ENCODE results near the gene DDX10.

The DDX10 gene

DNA sequence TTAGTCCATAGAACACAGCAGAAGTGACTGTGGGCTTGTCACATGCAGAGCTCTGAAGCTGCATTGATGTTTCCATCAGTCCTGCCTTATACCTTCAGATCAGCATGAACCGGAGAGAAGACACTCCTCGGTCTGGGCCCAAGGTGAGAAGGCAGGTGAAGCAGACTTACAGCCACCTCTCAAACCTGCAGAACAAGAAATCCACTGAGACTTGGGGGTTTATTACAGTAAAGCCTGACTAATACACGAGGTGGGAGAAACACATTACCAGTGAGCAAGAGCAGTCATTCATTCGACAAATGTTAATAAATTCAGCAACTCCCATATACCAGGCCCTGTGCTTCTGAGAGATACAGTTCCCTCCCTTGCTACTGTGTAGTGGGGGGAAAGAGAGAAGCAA is 279.0 kb downstream of the DDX10 start:
- no peak overlapping the region for H3K4me3 Mint-ChIP-seq
- H3K4me1 Mint-ChIP-seq (ENCODE audit: low read depth), result no peaks in the 10 kb centered on the region
- no peaks in the 10 kb centered on the region for H3K27me3 Mint-ChIP-seq
- H3K9me3 Mint-ChIP-seq, result peaks cover 11% of the 10 kb centered on the region
- intact Hi-C loops (cut with micrococcal nuclease), result no loop called here
- H3K27ac Mint-ChIP-seq, result no peak overlapping the region
- peaks cover 25% of the 10 kb centered on the region for H3K36me3 Mint-ChIP-seq (ENCODE audit: low read depth)

DNA sequence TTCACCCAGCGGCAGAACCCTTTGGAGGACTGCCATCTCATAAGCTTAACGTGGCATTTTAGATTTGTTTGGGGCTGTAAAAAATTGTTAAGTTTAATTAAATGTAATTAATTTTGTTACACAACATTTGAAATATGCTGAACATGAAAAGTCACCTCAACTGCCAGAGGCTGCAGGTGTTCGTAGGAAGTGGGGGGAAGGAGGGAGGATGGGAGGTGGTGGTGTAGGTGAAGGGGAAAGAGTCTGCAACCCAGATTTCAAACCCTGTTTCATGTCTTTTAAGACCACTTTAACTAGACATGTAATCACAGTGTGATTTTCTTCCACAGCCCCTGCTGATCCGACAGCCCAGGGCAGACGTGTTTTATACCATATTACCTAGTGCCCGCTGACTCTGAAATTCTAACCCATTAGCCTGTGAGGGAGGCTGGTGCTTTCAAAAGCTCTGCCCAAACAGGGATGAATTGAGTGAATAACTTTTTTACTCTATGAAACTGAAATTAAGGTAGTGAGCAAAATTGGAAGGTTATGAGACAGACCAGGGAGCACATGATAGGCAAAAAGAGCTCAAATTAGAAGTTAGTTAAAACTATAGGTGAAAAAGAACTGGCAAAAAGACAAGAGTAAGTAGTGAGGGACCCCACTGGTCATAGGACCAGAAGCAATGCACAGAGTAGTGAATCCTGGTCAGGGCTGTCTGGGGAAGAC is 279.8 kb downstream of the DDX10 start:
- Mint-ChIP-seq H3K27ac (no peak overlapping the region), H3K27me3 (no peaks in the 10 kb centered on the region), H3K4me3 (no peak overlapping the region), H3K36me3 (ENCODE audit: low read depth) (peaks cover 25% of the 10 kb centered on the region), H3K4me1 (ENCODE audit: low read depth) (no peaks in the 10 kb centered on the region), H3K9me3 (peaks cover 11% of the 10 kb centered on the region)
- intact Hi-C loops (cut with micrococcal nuclease), result no loop called here

DNA sequence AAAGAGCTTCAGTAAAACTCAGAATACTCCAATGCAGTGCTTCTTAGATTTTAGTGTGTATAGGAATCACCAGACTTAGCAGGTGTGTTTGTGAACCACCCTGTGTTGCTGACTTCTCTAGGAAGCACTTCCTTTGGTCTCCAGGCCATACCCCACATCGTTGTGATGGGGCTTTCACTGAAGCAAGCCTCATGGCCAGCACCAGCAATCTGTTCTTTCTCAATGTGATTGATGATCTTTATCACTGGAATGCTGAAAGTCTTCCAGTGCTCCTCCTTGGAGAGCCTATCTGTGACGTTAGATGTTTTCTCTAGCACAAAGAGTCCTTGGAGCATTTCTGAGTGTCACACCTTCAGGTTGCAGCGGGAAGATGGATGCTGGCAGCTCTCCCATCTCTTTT is 280.5 kb downstream of the DDX10 start:
- Mint-ChIP-seq H3K4me3 (no peak overlapping the region), H3K36me3 (ENCODE audit: low read depth) (peaks cover 19% of the 10 kb centered on the region)

DNA sequence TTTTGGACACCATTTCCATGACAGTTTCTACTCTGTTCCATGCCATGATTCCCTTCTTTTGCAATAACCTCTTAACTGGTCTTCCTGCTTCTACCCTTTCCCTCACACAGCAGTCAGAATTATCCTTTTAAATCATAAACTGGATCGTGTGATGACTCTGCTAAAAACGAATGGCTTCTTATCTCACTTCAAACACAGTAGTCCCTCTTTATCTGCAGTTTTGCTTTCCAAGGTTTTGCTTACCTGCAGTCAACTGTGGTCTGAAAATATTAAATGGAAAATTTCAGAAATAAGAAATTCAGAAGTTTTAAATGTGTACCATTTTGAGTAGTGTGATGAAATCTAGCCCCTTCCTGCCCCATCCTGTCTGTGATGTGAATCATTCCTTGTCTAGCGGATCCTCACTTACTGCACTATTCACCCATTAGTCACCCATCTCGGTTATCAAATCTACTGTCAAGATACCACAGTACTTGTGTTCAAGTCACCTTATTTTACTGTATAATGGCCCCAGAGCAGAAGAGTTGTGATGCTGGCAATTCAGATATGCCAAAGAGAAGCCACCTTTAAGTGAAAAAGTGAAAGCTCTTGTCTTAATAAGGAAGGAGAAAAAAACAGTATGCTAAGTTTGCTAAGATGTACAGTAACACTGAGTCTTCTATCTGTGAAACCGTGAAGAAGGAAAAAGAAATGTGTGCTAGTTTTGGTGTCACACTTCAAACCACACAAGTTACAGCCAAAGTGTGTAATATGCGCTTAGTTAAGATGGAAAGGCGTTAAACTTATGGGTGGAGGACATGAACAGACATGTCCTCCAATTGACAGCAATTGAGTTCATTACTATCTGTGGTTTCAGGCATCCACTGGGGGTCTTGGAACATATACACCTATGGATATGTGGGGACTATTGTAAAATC is 283.0 kb downstream of the DDX10 start:
- H3K27me3 Mint-ChIP-seq, result no peaks in the 10 kb centered on the region
- no peak overlapping the region for H3K27ac Mint-ChIP-seq
- H3K36me3 Mint-ChIP-seq (ENCODE audit: low read depth), result no peaks in the 10 kb centered on the region
- no peaks in the 10 kb centered on the region for H3K4me1 Mint-ChIP-seq (ENCODE audit: low read depth)
- no peak overlapping the region for H3K4me3 Mint-ChIP-seq
- intact Hi-C loops (cut with micrococcal nuclease), result no loop called here
- peaks cover 11% of the 10 kb centered on the region for H3K9me3 Mint-ChIP-seq

More for the DNA sequence above, 280.5 kb downstream of the DDX10 start:
- Mint-ChIP-seq H3K9me3 (peaks cover 11% of the 10 kb centered on the region), H3K27ac (no peak overlapping the region), H3K4me1 (ENCODE audit: low read depth) (no peaks in the 10 kb centered on the region), H3K27me3 (no peaks in the 10 kb centered on the region)
- intact Hi-C loops (cut with micrococcal nuclease), result no loop called here

DNA sequence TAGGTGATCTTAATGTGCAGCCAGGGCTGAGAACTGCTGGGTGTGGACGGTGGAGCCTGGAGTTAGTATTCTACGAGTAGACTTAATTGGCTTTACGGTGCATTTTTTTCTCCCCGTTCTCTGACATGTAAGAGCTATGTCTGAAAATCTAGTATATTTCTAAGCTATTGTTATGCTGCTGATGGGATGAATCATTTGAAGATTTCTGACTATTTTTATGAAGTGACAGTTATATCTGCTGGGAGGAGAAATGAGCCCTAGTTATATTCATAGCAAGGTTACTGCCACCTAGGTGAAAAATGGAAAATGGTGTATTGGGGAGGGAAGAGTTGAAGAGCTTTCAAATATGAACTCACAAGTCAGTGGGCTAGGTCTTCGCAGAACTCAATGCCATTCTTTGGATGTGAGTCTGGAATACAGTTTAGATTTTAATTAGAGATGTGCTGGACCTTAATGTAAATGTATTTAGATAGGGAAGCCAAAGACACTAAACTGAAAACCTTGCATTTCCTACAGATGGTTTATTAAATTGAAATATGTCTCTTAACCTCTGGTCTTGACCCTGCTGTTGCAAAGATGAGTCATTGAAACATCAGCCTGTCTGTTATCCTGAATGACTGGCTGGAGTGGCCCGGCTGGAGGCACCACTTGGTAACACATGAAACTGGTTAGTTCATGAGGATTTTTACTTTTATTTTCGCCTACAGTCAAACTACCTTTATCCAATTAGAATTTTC is 293.7 kb downstream of the DDX10 start:
- Mint-ChIP-seq H3K9me3 (no peaks in the 10 kb centered on the region), H3K4me3 (no peak overlapping the region), H3K36me3 (ENCODE audit: low read depth) (no peaks in the 10 kb centered on the region), H3K27me3 (no peaks in the 10 kb centered on the region), H3K4me1 (ENCODE audit: low read depth) (peaks cover 11% of the 10 kb centered on the region), H3K27ac (no peak overlapping the region)
- intact Hi-C loops (cut with micrococcal nuclease), result no loop called here

DNA sequence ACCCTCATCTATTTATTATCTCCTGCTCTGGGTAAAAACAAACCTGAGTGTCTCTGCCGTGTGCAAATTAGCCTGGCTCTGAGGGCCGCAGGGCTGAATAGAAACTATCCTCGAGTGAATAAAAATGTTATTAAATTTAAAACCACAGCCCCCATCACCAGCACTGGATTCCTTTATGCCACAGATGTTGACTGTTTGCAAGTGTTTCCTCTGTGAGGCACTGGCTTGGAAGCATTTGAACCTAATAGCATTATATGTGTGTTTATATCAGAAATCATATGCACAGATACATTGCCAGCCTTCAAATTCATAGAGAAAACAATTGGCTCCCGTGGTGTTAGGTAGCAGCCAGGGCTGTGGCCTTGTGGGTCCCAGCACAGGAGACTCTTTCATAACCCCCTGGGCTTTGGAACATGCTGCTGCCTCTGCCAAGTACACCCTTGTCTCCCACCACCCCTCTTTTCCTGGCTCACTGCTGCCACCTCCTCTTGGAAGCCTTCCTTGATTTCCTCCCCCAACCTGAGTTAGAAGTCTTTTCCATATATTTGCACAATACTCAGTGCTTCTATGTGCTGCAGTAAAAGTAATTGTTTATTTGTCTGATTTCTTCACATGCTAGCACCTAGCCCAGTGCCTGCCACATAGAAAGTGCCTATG is 294.4 kb downstream of the DDX10 start:
- H3K36me3 Mint-ChIP-seq (ENCODE audit: low read depth), result no peaks in the 10 kb centered on the region
- no peak overlapping the region for H3K27ac Mint-ChIP-seq
- H3K4me1 Mint-ChIP-seq (ENCODE audit: low read depth), result peaks cover 11% of the 10 kb centered on the region
- no peaks in the 10 kb centered on the region for H3K9me3 Mint-ChIP-seq
- H3K4me3 Mint-ChIP-seq, result no peak overlapping the region
- no peaks in the 10 kb centered on the region for H3K27me3 Mint-ChIP-seq
- intact Hi-C loops (cut with micrococcal nuclease), result no loop called here

DNA sequence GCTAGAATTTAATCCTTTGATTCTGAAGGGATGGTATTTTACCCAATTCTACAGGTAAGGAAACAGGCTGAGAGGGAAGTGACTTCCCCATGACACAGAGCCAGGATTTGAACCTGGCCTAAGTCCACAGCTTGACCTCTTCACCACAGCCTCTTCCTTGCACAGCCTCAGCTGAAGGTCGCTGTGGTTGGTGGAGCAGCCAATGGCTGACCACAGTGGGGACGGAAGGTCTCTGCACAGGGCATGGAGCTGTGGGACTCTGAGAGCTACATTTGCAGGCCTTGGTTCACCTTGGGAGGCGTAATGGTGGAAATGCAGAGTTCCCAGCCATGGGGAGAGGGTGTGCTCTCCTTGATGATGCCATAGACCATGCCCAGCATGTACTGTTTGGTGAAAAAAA is 295.0 kb downstream of the DDX10 start:
- no peaks in the 10 kb centered on the region for H3K27me3 Mint-ChIP-seq
- H3K4me1 Mint-ChIP-seq (ENCODE audit: low read depth), result peaks cover 11% of the 10 kb centered on the region
- intact Hi-C loops (cut with micrococcal nuclease), result no loop called here
- no peaks in the 10 kb centered on the region for H3K9me3 Mint-ChIP-seq
- H3K4me3 Mint-ChIP-seq, result no peak overlapping the region
- H3K36me3 Mint-ChIP-seq (ENCODE audit: low read depth), result no peaks in the 10 kb centered on the region
- no peak overlapping the region for H3K27ac Mint-ChIP-seq

DNA sequence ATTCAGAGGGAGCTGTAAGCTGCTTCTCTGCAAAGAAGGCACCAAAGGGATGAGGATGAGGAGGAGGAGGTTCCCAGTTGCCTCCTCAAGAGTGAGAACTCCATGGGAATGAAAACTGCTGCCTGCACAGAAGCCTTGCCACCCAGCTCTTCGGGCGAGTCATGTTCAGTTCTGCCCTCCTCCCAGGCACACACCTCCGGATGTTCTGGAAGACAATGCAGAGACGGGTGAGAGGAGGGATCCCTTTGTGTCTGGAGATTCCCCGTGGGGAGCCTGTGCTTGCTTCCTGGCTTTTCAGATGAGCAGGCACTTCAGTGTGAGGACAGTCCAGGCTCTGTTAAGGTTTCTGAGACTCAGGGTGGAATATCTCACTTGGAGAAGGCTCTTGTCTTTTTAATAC is 295.6 kb downstream of the DDX10 start:
- intact Hi-C loops (cut with micrococcal nuclease), result no loop called here
- Mint-ChIP-seq H3K36me3 (ENCODE audit: low read depth) (no peaks in the 10 kb centered on the region), H3K27ac (no peak overlapping the region), H3K27me3 (no peaks in the 10 kb centered on the region), H3K4me3 (no peak overlapping the region), H3K9me3 (no peaks in the 10 kb centered on the region), H3K4me1 (ENCODE audit: low read depth) (peaks cover 16% of the 10 kb centered on the region)

DNA sequence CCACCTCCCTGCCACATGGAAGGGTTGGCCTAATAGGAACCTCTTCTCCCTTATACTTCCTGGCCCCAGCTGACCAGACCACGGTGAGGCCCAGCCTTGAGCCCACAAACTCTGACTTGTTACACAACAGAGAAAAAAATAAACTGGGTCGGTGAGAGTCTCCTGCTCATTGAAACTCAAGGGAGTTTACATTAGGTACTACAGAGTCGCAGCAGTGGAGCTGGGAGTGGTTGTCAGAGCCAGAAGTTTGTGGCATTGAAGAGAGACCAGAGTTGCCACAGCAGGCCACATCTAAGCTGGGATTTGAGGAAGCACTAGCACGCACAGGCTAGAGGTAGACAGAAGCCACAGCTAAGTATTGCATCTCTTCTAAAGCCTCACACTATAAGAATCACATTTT is 296.2 kb downstream of the DDX10 start:
- Mint-ChIP-seq H3K27me3 (no peaks in the 10 kb centered on the region), H3K27ac (no peak overlapping the region), H3K9me3 (no peaks in the 10 kb centered on the region), H3K4me3 (no peak overlapping the region), H3K36me3 (ENCODE audit: low read depth) (no peaks in the 10 kb centered on the region), H3K4me1 (ENCODE audit: low read depth) (peaks cover 22% of the 10 kb centered on the region)
- intact Hi-C loops (cut with micrococcal nuclease), result no loop called here

DNA sequence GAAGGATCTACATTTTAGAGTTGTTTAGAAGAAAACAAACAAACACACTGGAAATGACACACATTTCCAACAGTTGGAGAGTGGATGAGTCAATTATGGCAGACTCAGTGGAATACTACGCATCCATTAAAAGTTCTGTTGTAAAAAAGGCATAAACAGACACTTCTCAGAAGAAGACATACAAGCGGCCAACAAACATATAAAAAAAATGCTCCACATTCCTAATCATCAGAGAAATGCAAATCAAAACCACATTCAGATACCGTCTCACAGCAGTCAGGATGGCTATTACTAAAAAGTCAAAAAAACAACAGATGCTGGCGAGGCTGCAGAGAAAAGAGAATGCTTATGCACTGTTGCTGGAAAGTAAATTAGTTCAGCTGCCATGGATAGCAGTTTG is 298.2 kb downstream of the DDX10 start:
- no peak overlapping the region for H3K4me3 Mint-ChIP-seq
- H3K9me3 Mint-ChIP-seq, result no peaks in the 10 kb centered on the region
- peaks cover 17% of the 10 kb centered on the region for H3K4me1 Mint-ChIP-seq (ENCODE audit: low read depth)
- intact Hi-C loops (cut with micrococcal nuclease), result no loop called here
- H3K27ac Mint-ChIP-seq, result no peak overlapping the region
- H3K36me3 Mint-ChIP-seq (ENCODE audit: low read depth), result no peaks in the 10 kb centered on the region
- H3K27me3 Mint-ChIP-seq, result no peaks in the 10 kb centered on the region

DNA sequence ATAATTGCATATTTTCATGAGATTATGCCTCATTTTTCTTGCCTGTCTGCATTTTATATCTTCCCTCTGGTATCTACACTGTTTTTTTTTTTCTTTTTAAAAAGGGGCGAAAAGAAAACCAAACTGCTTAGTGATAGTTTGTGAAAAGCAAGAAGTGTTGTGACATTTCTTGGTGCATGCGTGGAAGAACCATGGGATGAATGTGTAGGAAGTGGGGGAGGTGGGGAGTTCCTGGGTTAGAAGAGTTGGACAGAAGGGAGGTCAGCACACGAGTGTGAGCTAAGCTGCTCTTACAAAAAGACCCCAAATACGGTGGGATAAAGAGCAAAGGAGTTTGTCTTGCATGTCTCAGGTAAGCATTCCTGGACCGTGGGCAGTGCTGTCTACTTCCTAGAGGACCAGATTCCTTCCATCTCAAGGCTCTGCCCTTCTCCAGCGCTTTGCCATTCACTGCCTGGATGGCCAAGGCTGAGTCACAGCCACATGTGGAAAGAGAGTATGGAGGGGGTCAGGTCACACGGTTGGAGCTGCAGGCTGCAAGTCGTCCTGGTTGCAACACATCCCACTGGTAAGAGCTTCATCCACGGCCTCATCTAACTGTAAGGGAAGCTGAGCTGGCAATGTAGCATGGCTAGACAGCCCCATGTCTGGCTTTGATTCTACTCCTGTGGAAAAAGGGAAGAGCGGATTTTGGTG is 300.6 kb downstream of the DDX10 start:
- intact Hi-C loops (cut with micrococcal nuclease), result no loop called here
- Mint-ChIP-seq H3K4me3 (no peak overlapping the region), H3K27me3 (no peaks in the 10 kb centered on the region), H3K27ac (no peak overlapping the region), H3K4me1 (ENCODE audit: low read depth) (peaks cover 17% of the 10 kb centered on the region), H3K9me3 (no peaks in the 10 kb centered on the region), H3K36me3 (ENCODE audit: low read depth) (no peaks in the 10 kb centered on the region)

DNA sequence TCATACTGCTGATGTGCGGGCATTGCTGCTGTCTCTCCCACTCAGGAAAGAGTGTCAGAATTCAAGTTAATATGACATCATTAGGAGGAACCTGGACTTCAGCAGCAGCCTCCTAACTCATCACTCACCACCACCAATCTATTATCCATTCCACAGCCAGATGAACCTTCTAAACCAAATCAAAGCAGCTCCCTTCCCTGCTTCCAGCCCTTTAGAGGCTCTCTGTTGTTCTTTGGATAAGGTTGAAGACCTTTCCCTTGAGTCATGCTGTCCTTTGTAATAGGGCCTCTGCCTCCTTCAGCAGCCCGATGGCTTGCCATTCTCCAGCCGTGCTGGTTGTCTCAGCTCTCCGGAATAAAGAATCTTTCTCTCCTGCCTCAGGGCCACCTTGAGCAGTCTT is 301.3 kb downstream of the DDX10 start:
- peaks cover 13% of the 10 kb centered on the region for H3K4me1 Mint-ChIP-seq (ENCODE audit: low read depth)
- no peak overlapping the region for H3K4me3 Mint-ChIP-seq
- intact Hi-C loops (cut with micrococcal nuclease), result no loop called here
- H3K27me3 Mint-ChIP-seq, result no peaks in the 10 kb centered on the region
- no peak overlapping the region for H3K27ac Mint-ChIP-seq
- no peaks in the 10 kb centered on the region for H3K36me3 Mint-ChIP-seq (ENCODE audit: low read depth)
- no peaks in the 10 kb centered on the region for H3K9me3 Mint-ChIP-seq

DNA sequence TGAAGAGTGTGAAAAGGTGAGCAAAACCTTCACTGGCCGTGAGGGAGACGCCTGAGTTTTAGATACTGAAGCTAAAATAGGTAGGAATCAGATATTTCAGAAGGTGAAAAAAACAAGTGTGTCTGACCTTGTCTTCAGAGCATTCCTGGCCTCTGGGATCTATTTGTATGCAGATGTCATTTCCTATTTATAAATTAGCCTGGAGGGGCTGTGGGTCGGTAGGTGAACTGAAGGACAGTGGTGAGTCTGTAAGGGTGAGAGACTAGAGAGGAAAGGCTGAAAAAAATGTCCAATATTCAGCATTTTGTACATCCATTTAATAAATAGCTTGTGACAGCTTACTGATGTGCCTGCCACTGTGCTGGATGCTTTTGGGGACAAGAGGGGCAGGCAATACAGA is 302.1 kb downstream of the DDX10 start:
- H3K27ac Mint-ChIP-seq, result no peak overlapping the region
- no peak overlapping the region for H3K4me3 Mint-ChIP-seq
- H3K4me1 Mint-ChIP-seq (ENCODE audit: low read depth), result peaks cover 11% of the 10 kb centered on the region
- H3K27me3 Mint-ChIP-seq, result no peaks in the 10 kb centered on the region
- no peaks in the 10 kb centered on the region for H3K36me3 Mint-ChIP-seq (ENCODE audit: low read depth)
- intact Hi-C loops (cut with micrococcal nuclease), result no loop called here
- no peaks in the 10 kb centered on the region for H3K9me3 Mint-ChIP-seq
